ENCODE results near the gene TBC1D1.

TBC1D1 gene

DNA sequence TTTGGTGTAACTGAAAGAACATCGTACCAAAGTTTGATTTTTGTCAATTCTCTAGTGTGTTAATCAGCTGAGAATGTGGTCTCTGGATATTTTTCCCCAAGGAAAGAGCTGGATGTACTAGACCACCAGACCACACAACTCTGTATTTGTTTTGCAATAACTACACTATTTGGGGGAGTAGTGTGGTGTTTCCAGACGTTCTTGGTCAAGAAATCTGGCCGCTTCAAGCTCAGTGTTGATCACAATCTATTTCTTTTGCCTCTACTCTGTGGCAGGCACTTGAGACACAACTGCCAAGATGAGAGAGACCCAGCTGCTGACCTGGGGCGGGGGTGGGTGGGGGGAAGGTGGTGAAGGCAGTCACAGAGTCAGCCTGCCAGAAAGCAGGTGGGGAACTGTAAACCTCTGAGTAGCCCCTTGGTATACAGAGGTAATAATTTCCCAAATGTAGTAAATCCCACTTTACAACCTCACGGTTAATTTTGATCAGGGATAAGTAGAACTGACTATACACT, 99.9 kb downstream of the TBC1D1 start:
- DNase-seq: no peak

- DNase-seq: no peak
These were observed 100.9 kb downstream of the TBC1D1 start for GRCh38 chr4:37991623-37992410.

- no peak for DNase-seq
These were observed 102.9 kb downstream of the TBC1D1 start for GRCh38 chr4:37993806-37994205.

DNA sequence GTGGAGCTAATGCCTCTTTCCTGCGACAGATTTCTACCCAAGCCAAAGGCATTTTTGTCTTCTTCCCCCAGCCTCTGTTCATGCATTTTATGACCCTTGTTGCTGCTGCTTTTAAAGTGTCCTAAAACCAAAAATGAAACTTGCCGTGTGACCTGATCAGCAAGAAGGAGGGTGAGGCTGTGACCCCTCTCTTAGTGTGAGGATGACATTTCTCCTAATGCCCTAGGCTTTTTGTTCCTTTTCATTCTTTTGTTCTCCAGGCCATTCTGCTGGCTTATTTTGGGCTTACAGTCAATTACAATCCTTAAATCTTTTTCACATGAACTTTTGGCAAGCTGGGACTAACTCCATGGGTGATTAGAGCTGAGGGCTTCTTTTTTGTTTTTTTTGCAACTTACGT, 103.7 kb downstream of the TBC1D1 start:
- no peak for DNase-seq

DNA sequence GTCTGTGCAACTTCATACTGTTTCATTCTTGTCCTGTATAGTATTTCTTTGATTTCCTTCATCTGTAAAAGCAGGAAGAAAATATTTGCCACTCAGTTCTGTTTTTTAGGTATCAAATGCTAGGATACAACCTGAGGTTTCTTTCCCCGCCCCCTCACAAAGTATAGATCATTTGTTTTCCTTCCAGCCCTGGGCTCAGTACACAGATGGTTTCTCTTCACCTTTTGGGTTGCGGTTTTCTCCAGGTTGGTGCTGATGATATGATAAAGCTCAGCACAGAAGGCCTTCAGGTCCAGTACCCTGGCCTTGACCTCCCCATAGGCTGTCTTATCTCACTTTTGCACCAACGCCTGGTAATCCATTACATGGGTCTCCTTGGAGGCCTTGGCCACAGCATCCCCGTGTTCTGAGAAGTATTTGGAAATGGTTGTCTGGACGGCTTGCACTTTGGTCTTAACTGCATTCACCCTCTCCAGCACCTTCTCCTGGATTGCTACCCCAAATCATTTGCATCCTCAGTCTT, 104.5 kb downstream of the TBC1D1 start:
- DNase-seq: no peak

DNA sequence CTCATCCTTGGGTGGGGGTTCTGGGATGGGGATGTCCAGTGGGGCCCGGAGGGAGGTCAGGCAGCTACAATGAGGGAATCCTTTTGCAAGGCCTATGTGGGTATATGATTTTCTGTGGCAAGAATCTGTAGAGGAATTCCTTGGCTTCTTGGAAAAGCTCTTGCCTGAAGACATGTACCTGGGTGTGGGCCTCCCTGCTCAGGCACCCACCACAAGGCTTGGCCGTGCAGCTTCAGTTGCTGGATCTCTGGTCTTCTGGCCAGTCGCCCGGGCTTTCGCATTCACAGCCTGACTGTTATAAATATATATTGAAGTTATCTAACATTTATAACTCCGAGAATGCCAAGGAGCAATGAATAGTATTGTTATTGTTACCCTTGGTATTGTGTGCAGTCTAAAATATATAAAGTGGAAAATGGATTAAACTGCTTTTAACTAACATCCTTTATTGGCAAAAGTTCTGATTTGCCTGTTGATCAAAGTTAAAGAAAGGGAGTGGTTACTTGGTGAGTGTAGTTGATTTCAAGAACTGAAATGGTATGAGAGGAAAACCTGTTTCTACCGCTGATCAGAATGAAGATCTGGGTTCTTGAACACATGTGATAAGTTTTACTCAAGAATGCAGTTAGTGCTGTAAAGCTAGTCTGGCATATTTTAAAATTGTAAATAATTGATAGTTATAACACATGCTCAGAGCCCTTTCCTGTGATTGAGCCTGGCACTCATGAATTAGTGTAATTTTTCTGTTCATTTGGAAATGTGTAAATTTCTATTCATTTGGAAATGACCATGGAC, 105.3 kb downstream of the TBC1D1 start:
- DNase-seq: no peak

DNA sequence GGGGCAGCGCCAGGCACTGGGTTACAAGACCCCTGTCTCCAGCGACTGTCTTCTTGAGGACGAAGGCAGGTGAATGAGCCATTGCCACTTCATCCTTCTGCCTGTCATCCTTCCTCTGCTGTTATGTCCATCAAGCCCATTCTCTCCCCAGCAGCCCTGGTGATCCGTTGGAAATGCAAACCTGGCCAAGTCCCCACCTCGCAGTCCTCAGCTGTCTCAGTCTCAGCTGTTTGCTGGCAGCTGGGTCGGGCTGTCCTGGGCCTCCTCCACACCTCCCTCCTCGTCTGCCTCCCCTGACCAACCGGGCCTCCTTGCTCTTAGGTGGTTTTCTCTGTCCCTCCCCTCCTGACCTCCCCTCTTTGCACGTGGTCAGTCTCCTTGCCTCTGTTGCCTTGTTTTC, 107.3 kb downstream of the TBC1D1 start:
- no peak for DNase-seq

DNA sequence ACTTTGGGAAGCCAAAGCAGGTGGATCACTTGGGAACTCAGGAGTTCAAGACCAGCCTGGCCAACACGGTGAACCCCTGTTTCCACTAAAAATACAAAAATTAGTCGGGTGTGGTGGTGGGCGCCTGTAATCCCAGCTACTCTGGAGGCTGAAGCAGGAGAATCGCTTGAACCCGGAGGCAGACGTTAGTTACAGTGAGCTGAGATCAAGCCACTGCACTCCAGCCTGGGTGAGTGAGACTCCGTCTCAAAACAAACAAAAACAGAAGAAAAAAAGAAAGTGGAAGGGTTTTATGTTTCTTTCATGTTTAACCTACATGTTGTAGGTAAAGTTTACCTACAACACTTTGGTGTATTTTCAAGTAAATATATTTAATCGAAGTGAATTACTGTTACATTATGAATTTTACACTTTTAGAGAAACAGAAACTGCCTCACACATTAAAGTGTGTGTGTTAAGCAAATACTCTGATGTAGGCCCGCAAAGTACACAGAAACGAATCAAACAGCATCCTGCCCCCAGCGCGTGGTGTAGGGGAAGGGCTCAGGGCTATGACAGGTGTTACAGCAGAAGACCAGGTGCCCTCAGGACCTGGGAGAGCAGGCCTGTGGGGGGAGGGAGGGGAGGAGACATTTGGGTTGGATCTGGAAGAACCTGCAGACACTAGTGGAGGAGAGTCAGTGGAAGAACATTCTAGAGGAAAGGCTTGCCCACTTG, 108.3 kb downstream of the TBC1D1 start:
- no peak for DNase-seq

DNA sequence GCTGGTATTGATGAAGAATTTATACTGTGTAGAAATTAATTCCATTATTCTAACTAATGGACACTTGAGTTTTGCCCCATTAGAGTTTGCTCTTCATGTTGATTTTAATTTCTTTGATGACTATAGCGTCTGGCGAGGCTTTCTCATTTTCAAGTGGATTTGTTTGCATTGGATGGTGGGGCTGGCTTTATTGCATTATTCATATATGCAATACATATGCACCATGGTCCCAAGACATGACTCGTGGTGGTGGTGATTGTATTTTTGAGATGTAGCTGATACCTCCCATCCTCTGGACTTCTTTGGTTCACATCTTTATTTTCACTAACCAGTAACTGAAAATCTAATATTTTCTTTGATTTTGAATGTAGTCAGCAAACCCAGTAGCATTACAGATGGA, 109.1 kb downstream of the TBC1D1 start:
- no peak for DNase-seq

DNA sequence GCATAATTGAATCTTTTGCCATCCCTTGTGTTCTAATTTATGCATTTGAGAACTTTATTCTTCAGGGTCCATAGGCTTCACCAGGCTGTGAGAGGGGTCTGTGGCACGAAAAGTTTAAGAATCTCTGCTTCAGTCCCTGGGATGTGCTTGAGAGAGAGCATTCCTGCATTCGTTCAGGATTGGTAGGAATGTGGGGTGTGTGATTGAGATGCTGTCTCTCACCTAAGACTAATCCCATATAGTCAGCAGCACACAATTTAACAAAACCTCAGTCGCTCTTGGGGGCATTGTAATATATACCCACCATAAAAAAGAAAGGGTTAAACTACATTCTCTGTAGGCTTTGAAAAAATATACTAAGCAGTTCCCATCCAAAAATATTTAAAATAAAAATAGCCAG, 111.0 kb downstream of the TBC1D1 start:
- DNase-seq: no peak

DNA sequence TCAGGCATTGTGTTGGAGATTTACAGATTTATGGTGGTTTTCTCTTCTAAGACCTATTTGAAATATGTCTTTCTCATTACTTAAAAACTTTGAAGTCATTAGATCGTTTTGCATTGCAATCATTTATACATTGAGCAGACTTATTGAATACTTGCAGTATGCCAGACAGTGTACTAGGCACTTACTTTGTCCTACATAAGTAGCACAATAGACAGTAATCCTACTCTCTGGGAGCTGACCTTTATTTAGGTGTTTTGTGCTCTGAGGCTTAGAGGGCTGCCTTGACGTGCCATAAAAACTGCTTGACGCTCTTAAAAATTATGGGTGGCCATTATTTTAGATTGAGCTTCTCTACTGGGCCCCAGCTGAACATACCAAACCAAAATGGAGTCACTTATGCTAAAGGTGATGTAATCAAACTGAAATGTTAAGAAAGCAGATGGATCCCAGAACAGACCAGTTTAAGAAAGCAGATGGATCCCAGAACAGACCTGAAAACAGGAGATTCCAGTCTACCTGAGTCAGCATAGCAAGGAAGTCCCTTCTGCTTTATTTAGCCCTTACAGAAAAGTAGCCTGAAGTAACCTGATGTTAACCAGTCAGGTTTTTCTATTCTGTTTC, 111.7 kb downstream of the TBC1D1 start:
- no peak for DNase-seq

GRCh38 chr4:38003102-38003501, 112.2 kb downstream of the TBC1D1 start:
- DNase-seq: no peak

GRCh38 chr4:38003628-38004027, 112.7 kb downstream of the TBC1D1 start:
- DNase-seq: no peak

- DNase-seq: no peak
These were observed 113.2 kb downstream of the TBC1D1 start for GRCh38 chr4:38004062-38004461.

DNA sequence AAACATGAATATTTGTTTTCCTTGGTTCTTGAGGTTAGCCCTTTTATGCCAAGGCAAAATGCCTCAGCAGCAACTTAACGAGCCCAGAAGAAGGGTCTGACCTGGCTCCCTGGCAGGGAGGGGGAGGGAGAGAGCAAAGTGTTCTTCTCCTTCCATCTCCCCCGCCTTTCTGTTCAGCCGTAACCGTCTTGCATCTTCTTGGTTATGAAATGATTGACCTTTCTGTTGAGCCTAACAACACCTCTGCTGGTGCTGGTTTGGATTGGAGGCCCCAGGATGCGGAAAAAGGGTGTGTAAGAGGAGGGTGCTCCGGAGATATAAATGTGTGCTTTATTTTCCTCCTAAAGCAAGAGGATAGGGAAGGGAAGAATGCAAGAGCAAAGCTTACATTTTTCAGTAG, 114.0 kb downstream of the TBC1D1 start:
- DNase-seq: no peak

DNA sequence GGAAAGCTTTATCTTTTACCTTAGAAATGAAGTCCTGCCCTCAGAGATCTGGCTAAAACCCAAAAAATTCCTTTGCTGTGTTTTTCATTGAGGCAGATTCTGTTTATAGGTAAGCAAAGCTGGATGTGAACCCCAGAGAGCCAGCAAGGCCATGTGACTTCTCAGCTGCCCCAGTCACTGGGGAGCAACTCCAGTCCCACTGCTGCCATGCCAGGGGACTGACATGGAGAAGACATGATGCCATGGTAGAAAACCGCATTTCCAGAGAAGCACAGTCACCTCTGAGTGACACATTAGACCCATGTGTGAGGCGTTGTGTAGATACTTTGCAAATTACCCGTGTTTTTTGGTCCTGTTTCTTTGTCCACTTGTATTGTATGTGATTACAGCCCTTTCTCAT, 114.8 kb downstream of the TBC1D1 start:
- DNase-seq: no peak

GRCh38 chr4:38007645-38008044, 116.8 kb downstream of the TBC1D1 start:
- DNase-seq: no peak

DNA sequence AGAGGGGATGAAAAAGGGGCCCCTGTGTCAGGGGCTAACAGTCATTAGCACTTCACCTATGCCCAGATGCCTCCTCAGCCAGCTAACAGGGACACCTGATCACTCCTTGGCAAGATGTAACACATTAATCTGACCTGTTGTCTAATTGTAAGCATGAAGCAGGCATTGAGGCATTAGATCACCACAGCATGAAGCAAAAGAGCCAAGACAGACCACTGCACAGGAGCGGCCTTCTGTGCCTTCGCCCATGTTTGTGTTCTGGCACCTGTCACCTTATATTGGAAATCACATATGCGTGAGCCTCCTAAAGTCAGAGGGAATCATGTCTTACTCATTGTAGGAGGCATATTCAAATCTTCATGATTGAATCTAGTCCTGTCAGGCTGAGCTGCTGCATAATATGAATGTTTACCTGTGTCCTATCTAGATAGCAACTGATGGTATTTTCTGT, 117.7 kb downstream of the TBC1D1 start:
- no peak for DNase-seq

DNA sequence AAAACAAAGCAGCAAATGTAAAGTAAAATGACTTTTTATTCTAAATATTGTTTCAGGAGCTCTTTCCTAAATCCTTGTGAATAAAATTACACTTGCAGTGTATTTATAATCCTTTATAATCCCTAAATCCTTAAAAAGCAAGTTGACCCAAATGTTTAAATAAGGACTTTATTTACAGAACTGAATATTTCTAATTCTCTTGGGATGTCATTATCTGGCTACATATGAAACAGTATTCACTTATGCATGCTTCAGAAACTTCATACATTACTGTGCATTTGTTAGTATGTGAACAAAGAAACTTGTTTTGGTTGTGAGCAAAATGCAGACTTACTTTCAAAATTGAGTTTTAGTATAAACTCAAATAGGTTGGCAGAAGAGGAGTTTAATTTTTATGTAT, 118.5 kb downstream of the TBC1D1 start:
- DNase-seq: no peak

- no peak for DNase-seq
These were observed 119.1 kb downstream of the TBC1D1 start for GRCh38 chr4:38009949-38010348.

- DNase-seq: no peak
These were observed 120.8 kb downstream of the TBC1D1 start for GRCh38 chr4:38011511-38012162.

All from right kidney (tissue), 1 donor.